ENCODE results near the gene PLEKHG1.

Gene PLEKHG1

GRCh38 chr6:150622476-150622875, 22.8 kb downstream of the PLEKHG1 start:
- DNase-seq: no peak

- no peak for DNase-seq
Measured at GRCh38 chr6:150622941-150623874, 23.5 kb downstream of the PLEKHG1 start.

- DNase-seq: no peak
Measured at GRCh38 chr6:150624191-150624590, 24.5 kb downstream of the PLEKHG1 start.

GRCh38 chr6:150625927-150626326, 26.2 kb downstream of the PLEKHG1 start:
- DNase-seq: no peak

- DNase-seq: no peak
Measured at GRCh38 chr6:150627154-150627553, 27.5 kb downstream of the PLEKHG1 start.

- DNase-seq: no peak
Measured at GRCh38 chr6:150627585-150628025, 27.9 kb downstream of the PLEKHG1 start.

GRCh38 chr6:150628908-150629307, 29.2 kb downstream of the PLEKHG1 start:
- DNase-seq: no peak

- peak; percentile 37 for DNase-seq
Measured at GRCh38 chr6:150631283-150631983, 31.7 kb downstream of the PLEKHG1 start.

- no peak for DNase-seq
Measured at GRCh38 chr6:150631984-150632642, 32.4 kb downstream of the PLEKHG1 start.

- DNase-seq: no peak
Measured at GRCh38 chr6:150632785-150633485, 33.2 kb downstream of the PLEKHG1 start.

- DNase-seq: no peak
Measured at GRCh38 chr6:150633486-150633834, 33.8 kb downstream of the PLEKHG1 start.

- DNase-seq: no peak
Measured at GRCh38 chr6:150634176-150634963, 34.7 kb downstream of the PLEKHG1 start.

- DNase-seq: no peak
Measured at GRCh38 chr6:150634964-150635292, 35.2 kb downstream of the PLEKHG1 start.

GRCh38 chr6:150635906-150636514, 36.3 kb downstream of the PLEKHG1 start:
- DNase-seq: no peak

GRCh38 chr6:150636808-150637207, 37.1 kb downstream of the PLEKHG1 start:
- no peak for DNase-seq

GRCh38 chr6:150637266-150637665, 37.6 kb downstream of the PLEKHG1 start:
- no peak for DNase-seq

GRCh38 chr6:150638267-150638666, 38.6 kb downstream of the PLEKHG1 start:
- no peak for DNase-seq

- no peak for DNase-seq
Measured at GRCh38 chr6:150638765-150639164, 39.1 kb downstream of the PLEKHG1 start.

GRCh38 chr6:150639823-150640331, 40.2 kb downstream of the PLEKHG1 start:
- no peak for DNase-seq

GRCh38 chr6:150640556-150641209, 41.0 kb downstream of the PLEKHG1 start:
- DNase-seq: no peak
